GM18502 (cell line): ENCODE data around the gene FSTL4.

Source experiments
- ATAC-seq: cut with Tn5 transposase; IDR thresholded peaks from one replicate; pipeline ENCODE4 v1.9.1; 2021; ENCODE audit warnings: mild to moderate bottlenecking; ENCODE audit not compliant: unreplicated experiment, poor library complexity

FSTL4 gene

DNA sequence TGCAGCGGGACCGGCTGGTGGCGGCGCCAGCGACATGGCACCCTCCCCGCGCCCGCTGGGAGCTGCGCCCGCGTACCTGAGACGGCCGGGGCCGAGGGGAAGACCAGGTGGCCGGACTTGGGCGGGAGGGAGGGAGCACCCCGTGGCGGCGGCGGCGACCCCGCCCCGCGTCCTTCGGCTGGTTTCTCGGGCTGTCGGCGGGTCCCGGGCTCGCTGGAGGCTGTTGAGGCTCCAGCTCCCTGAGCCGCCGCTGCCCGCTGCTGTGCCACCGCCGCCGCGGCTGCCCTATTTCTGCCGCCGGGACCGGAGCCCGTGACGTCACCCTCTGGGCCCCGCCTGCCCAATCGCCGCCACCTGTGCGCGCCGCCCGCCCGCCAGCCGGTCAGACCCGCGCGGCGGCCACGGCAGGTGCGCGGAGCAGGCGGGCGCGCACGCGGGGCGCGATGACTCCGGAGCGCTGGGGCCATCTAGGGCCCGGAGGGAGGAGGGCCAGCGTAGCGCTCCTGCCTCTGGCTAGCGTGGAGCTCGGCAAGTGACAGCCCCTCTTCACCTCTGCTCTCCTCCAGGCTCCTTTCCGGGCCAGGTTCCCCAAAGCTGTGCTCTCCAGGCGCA is at the start of gene FSTL4:
Gene FSTL4 (minus strand): TSS at position 293 of the 612 bp plus-strand sequence.
- ATAC-seq = no peak

DNA sequence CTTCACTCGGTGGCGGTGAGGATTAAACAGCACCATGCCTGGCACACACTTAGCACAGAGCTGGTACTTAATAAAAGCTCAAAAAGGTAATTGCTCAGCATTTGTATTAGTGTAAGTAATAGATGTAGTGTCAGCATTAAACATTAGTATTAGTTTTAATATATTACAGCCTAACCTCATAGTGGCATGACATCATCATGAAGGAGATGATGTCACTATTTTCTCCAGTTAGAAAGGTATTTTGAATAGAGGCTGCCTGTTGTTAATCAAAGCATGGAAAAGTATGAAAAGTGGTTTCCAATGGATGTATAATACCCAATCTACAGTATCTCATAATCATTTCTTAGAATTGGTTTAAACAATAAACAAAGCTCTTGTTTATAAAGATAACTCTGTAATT is 49.0 kb upstream of the FSTL4 start:
- no peak for ATAC-seq

GRCh38 chr5:133658327-133658726 is 46.0 kb upstream of the FSTL4 start:
- ATAC-seq = no peak

- no peak for ATAC-seq
Measured at GRCh38 chr5:133657036-133657435, 44.7 kb upstream of the FSTL4 start.

DNA sequence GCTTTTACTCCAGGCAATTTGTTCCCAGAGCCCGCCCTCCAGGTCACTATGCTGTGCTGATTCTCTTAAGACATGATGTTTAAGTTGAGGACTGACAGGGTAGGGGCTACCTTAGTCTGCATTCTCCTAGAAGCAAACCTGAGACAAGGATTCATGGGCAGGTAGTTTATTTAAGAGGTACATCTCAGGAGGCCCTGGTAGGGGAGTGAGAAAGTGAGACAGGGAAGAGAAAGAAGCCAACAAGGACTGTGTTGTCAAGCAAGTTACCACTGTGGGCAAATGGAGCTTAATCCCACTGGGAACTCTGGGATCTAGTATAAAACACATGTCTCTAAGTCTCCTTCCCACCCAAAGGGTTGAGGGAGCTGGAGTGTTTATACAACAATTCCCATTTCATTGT is 43.6 kb upstream of the FSTL4 start:
- ATAC-seq = no peak

DNA sequence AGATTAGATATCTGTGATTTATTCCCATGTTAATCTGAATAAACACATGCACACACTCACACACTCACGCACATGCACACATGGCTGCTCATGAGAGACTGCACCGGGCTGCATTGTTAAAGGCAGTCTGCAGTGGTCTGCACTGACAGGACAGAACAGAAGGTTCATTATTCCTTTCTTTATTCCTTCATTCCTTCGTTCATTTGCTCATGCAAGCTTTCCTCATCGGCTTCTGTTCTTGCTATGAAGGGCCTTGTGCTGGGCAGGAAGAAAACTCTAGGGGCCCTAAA is 41.4 kb upstream of the FSTL4 start:
- no peak for ATAC-seq

- ATAC-seq = no peak
Measured at GRCh38 chr5:133652951-133653759, 40.8 kb upstream of the FSTL4 start.

DNA sequence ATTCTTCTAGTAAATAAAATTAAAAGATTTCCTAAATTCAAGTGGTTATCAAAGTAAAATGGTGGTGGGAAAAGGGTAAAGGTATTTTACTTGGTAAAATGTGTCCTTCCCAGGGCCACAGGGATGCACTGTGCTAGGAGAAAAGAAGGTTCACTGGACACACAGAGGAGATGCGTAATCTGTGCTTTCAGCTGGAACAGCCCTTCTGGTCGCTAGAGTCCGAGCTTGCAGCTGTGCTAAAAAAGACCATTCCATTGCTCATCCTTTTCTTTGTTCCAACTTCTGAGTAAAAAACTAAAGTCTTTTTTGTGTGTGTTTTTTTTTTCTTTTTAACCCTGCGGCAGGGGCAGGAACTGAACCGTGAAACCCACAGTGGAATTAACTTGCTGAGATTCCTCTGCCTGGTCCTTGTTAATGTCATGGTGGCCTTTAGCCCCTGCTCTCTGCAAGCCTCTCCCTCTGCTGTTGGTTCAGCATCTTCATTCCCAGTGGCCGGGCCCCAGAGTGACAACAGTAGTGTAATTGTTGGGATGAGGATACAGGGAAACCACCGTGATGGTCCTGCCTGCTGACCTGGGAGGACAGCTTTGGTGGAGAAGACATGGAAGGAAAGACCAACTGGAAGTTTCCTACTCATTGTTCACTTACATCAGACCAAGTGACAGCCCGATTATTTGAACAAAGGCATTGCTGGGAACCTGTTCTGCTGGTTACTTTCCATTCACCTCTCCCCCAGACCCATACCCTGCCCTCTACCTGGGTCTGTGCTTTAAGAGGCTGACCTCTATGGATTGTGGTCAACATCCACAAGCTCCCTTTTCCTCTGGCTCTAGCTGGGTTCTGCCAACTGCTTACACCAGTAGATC is 31.9 kb upstream of the FSTL4 start:
- ATAC-seq = no peak

GRCh38 chr5:133643365-133643764 is 31.0 kb upstream of the FSTL4 start:
- no peak for ATAC-seq

GRCh38 chr5:133642153-133642722 is 29.9 kb upstream of the FSTL4 start:
- no peak for ATAC-seq

- ATAC-seq = no peak
Measured at GRCh38 chr5:133641683-133642082, 29.3 kb upstream of the FSTL4 start.

- ATAC-seq = no peak
Measured at GRCh38 chr5:133639850-133640528, 27.6 kb upstream of the FSTL4 start.

DNA sequence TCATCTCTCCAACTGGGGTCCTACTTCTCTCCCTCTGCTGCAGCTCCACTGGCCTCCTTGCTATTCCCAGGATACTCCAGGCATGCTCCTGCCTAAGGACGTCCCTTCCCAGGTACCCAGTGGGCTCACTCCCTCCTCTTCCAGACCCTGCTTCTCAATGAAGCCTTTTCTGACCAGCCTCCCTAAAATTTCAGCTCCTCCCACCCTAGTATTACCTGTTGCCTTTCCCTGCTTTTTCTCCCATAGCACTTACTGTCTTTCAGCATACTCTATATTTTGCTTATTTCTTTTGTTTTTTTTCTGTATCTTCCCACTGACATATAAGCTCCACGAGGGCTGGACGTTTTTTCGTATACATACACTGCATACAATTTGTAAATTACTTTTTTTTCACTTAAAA is 26.1 kb upstream of the FSTL4 start:
- ATAC-seq = no peak

GRCh38 chr5:133637206-133637605 is 24.9 kb upstream of the FSTL4 start:
- ATAC-seq = no peak

GRCh38 chr5:133635051-133635450 is 22.7 kb upstream of the FSTL4 start:
- ATAC-seq = no peak

DNA sequence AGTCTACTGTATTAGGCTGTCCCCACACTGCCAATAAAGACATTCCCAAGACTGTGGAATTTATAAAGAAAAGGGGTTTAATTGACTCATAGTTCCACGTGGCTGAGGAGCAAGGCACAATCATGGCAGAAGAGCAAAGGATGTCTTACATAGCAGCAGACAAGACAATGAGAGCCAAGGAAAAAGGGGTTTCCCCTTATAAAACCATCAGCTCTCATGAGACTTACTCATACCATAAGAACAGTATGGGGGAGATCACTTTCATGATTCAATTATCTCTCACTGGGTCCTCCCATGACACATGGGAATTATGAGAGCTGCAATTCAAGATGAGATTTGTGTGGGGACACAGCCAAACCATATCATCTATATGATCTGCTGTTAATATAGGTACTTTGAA is 14.8 kb upstream of the FSTL4 start:
- no peak for ATAC-seq

DNA sequence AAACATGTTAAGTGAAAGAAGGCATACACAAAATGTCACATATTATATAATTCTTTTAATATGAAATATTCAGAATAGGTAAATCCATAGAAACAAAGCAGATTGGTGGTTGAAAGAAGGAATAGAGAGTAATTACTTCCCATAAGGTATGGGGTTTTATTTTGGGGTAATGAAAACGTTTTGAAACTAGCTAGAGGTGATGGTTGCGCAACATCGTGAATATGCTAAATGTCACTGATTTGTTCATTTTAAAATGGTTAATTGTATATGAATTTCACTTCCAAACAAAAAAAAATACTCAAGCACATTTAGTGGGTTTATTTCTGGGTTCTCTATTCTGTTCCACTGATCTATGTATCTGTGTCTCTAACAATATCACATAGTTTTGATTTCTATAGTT is 12.0 kb upstream of the FSTL4 start:
- ATAC-seq = no peak

- no peak for ATAC-seq
Measured at GRCh38 chr5:133618141-133618540, 5.8 kb upstream of the FSTL4 start.

GRCh38 chr5:133613743-133614142 is 1.4 kb upstream of the FSTL4 start:
- ATAC-seq = no peak

GRCh38 chr5:133613184-133613583 is 843 bp upstream of the FSTL4 start:
- ATAC-seq = no peak
